Loucy (cell line): Measurements from ENCODE around the gene SETD2.

Source experiments
- CTCF ChIP-seq: fragments of 200-600 bp; sonication (generic); conservative IDR thresholded peaks from 2 replicates; pipeline ENCODE4 v1.5.1; 2014; ENCODE audit warnings: mild to moderate bottlenecking, antibody characterized with exemption, low read length
- EZH2phosphoT487 ChIP-seq: fragments of 200-600 bp; IDR thresholded peaks from 2 replicates; pipeline ENCODE4 v1.6.1; 2018; ENCODE audit warnings: antibody characterized with exemption, mild to moderate bottlenecking, moderate library complexity, borderline replicate concordance

DNA sequence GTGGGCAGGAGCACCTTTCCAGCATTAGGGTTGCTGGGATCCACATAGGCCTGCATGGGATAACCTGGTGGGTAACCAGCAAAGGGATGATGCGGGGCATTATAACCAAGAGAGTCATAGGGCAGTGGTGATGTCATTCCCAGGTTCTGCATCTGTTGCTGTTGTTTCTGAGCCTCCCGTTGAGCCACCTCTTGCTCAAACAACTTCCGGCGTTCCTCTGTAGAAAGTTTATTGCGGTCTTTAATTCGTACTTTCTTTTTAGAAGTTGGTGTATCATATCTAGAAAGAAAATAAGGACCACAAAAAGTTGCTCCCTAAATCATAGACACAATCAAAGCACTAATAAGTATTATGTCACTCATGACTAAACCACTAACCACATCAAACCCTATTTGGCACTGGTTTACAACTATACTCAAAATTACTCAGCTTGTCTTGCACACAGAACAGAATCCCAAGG is 106.7 kb downstream of the SETD2 start:
- TF ChIP-seq CTCF (no peak), EZH2phosphoT487 (no peak)
